ENCODE data around the gene BRPF1.

The BRPF1 gene

GRCh38 chr3:9747267-9747666 lies 15.7 kb downstream of the BRPF1 start:
- H3K27ac ChIP-seq: no peak overlapping the region
- TF ChIP-seq CTCF (IDR thresholded peaks at IDR 0.05): no peak
- no peak for TF ChIP-seq ZFX (IDR thresholded peaks at IDR 0.05; ENCODE audit: borderline replicate concordance)

DNA sequence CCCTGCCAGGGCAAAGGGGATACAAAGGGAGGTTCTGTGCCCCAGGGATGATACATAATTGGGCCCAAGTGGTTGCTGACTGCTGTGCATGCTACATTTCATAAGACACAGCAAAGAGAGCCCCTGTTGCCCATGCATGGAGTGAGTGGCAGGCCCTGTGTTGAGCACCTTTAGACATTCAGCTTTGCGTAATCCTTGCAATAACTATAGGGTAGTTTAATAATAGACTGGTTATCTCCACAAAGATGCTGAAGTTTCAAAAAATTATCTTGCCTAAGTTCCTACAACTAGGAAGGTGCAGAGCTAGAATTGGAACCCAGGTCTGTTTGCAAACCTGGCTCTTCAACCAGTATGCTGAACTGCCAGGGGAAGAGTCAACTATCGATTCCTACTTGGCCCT lies 16.5 kb downstream of the BRPF1 start:
- no peak overlapping the region for H3K27ac ChIP-seq
- TF ChIP-seq ZFX (IDR thresholded peaks at IDR 0.05; ENCODE audit: borderline replicate concordance) (no peak), CTCF (IDR thresholded peaks at IDR 0.05) (no peak)

- peak overlapping the region; percentile 89 for H3K27ac ChIP-seq
- TF ChIP-seq ZFX (IDR thresholded peaks at IDR 0.05; ENCODE audit: borderline replicate concordance): no peak
- TF ChIP-seq CTCF (IDR thresholded peaks at IDR 0.05): no peak
Measured at GRCh38 chr3:9749296-9749644, 17.7 kb downstream of the BRPF1 start.

- TF ChIP-seq CTCF (IDR thresholded peaks at IDR 0.05): no peak
- no peak for TF ChIP-seq ZFX (IDR thresholded peaks at IDR 0.05; ENCODE audit: borderline replicate concordance)
- peak within 1 kb of the TSS; percentile 89 for H3K27ac ChIP-seq
Measured at GRCh38 chr3:9749645-9750555, 18.4 kb downstream of the BRPF1 start, which contains the start of gene OGG1. Gene OGG1 (plus strand): TSS chr3:9749952. CDS start chr3:9750287, 335 bp downstream.

GRCh38 chr3:9750556-9751411 lies 19.2 kb downstream of the BRPF1 start:
- TF ChIP-seq CTCF (IDR thresholded peaks at IDR 0.05): no peak
- TF ChIP-seq ZFX (IDR thresholded peaks at IDR 0.05; ENCODE audit: borderline replicate concordance): no peak
- H3K27ac ChIP-seq: peak overlapping the region; percentile 89

DNA sequence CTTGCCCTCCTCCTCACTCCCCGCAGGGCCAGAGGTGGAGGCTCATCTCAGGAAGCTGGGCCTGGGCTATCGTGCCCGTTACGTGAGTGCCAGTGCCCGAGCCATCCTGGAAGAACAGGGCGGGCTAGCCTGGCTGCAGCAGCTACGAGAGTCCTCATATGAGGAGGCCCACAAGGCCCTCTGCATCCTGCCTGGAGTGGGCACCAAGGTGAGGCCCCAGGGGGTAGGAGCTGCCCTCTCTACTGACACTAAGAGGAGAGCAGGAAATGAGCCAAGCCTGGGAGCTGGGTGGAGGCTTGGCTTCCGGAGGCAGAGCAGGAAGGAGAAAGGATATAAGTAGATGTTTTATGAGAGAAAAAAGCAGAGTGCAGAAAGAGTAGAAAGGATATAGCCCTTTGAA lies 23.1 kb downstream of the BRPF1 start:
- TF ChIP-seq ZFX (IDR thresholded peaks at IDR 0.05; ENCODE audit: borderline replicate concordance): no peak
- TF ChIP-seq CTCF (IDR thresholded peaks at IDR 0.05): no peak

More for the DNA sequence above, 23.1 kb downstream of the BRPF1 start:
- peak overlapping the region; percentile 49 for H3K27ac ChIP-seq

All from 22Rv1 (cell line).